GM12874 (cell line): ENCODE data around the gene TUB.

Experiments
- CTCF ChIP-seq: IDR thresholded peaks from 2 replicates; pipeline ENCODE4 v1.5.1; 2011; ENCODE audit warnings: low read depth, mild to moderate bottlenecking, control low read depth, low read length, moderate library complexity; ENCODE audit not compliant: insufficient read depth

Gene TUB

GRCh38 chr11:8034604-8035190 lies 46.3 kb upstream of the TUB start:
- TF ChIP-seq CTCF: no peak

GRCh38 chr11:8035200-8035855 lies 45.7 kb upstream of the TUB start:
- TF ChIP-seq CTCF: no peak

- no peak for TF ChIP-seq CTCF
These were observed 44.8 kb upstream of the TUB start for GRCh38 chr11:8036002-8036802.

GRCh38 chr11:8036986-8037385 lies 44.0 kb upstream of the TUB start:
- no peak for TF ChIP-seq CTCF

- no peak for TF ChIP-seq CTCF
These were observed 42.6 kb upstream of the TUB start for GRCh38 chr11:8038393-8038792.

- no peak for TF ChIP-seq CTCF
These were observed 42.0 kb upstream of the TUB start for GRCh38 chr11:8038811-8039529.
